Panc1 (cell line): ENCODE results near the gene CCDC121.

Experiments used
- POLR2AphosphoS5 ChIP-seq: IDR thresholded peaks from 2 replicates; pipeline ENCODE4 v1.6.1; 2012; ENCODE audit warnings: mild to moderate bottlenecking, low read depth, low read length, moderate library complexity
- SIN3A ChIP-seq: IDR thresholded peaks from 2 replicates; pipeline ENCODE4 v1.6.1; 2012; ENCODE audit warnings: low read depth, mild to moderate bottlenecking, low read length, moderate library complexity, borderline replicate concordance; ENCODE audit not compliant: insufficient read depth
- TCF7L2 ChIP-seq: IDR thresholded peaks from 2 replicates; pipeline ENCODE4 v1.6.1; 2011; ENCODE audit warnings: mild to moderate bottlenecking, low read depth, low read length, inconsistent platforms
- TF ChIP-seq, protein P1 (sequence below): fragments of 450-650 bp; IDR thresholded peaks from 2 replicates; pipeline ENCODE4 v1.5.1; 2017; ENCODE audit warnings: mild to moderate bottlenecking
- TF ChIP-seq, protein P2 (sequence below), 2 experiments: IDR thresholded peaks; 2 replicates each; pipeline ENCODE4 v1.6.1; 2011 to 2012; ENCODE audit warnings: low read depth in 2 of 2, control low read depth in 1 of 2, low read length in 1 of 2, mild to moderate bottlenecking in 1 of 2, moderate library complexity in 1 of 2; ENCODE audit not compliant: insufficient read depth in 1 of 2

DNA sequence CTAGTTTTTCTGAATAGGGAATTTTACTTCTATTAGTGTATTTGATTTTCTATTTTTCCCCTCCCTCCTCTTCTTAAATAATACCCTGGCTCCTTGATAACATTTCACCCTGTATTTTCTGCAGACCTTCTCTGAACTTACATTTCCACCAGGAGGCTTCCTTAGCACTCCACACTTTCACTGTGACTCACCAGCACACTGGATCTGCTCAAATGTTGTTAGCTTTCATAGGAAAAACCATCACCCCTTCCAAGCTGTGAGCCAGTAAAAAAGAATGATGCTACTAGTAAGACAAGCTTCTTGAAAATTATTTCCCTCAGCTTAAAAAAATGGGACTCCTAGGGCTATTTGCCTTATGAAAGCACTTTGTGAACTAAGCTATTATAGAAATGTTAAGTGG is 18.5 kb upstream of the CCDC121 start:
- TF ChIP-seq, protein P1, sequence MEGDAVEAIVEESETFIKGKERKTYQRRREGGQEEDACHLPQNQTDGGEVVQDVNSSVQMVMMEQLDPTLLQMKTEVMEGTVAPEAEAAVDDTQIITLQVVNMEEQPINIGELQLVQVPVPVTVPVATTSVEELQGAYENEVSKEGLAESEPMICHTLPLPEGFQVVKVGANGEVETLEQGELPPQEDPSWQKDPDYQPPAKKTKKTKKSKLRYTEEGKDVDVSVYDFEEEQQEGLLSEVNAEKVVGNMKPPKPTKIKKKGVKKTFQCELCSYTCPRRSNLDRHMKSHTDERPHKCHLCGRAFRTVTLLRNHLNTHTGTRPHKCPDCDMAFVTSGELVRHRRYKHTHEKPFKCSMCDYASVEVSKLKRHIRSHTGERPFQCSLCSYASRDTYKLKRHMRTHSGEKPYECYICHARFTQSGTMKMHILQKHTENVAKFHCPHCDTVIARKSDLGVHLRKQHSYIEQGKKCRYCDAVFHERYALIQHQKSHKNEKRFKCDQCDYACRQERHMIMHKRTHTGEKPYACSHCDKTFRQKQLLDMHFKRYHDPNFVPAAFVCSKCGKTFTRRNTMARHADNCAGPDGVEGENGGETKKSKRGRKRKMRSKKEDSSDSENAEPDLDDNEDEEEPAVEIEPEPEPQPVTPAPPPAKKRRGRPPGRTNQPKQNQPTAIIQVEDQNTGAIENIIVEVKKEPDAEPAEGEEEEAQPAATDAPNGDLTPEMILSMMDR, result no peak
- TF ChIP-seq SIN3A (no peak), TCF7L2 (no peak), POLR2AphosphoS5 (no peak)
- TF ChIP-seq, protein P2, sequence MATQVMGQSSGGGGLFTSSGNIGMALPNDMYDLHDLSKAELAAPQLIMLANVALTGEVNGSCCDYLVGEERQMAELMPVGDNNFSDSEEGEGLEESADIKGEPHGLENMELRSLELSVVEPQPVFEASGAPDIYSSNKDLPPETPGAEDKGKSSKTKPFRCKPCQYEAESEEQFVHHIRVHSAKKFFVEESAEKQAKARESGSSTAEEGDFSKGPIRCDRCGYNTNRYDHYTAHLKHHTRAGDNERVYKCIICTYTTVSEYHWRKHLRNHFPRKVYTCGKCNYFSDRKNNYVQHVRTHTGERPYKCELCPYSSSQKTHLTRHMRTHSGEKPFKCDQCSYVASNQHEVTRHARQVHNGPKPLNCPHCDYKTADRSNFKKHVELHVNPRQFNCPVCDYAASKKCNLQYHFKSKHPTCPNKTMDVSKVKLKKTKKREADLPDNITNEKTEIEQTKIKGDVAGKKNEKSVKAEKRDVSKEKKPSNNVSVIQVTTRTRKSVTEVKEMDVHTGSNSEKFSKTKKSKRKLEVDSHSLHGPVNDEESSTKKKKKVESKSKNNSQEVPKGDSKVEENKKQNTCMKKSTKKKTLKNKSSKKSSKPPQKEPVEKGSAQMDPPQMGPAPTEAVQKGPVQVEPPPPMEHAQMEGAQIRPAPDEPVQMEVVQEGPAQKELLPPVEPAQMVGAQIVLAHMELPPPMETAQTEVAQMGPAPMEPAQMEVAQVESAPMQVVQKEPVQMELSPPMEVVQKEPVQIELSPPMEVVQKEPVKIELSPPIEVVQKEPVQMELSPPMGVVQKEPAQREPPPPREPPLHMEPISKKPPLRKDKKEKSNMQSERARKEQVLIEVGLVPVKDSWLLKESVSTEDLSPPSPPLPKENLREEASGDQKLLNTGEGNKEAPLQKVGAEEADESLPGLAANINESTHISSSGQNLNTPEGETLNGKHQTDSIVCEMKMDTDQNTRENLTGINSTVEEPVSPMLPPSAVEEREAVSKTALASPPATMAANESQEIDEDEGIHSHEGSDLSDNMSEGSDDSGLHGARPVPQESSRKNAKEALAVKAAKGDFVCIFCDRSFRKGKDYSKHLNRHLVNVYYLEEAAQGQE (IDR thresholded peaks at IDR 0.05; ENCODE audit: insufficient read depth in 1 of 2, low read depth in 2 of 2, low read length in 1 of 2), result no peak
